IMR-90 (cell line): ENCODE data around the gene HAGHL. TPM values are rescaled to one million over a fixed set of nuclear protein-coding genes. Genes with fewer than 3 reads are reported as not detected.
A peak's percentile ranks its signal among the peaks of the same experiment; 100 is the strongest.

Experiments
- ATAC-seq: fragments of 200-7000 bp; cut with Tn5 transposase; 2 replicates; pipeline ENCODE4 v1.9.1; 2020; ENCODE audit warnings: low read depth, mild to moderate bottlenecking, moderate library complexity
- BruUV-seq: library from RNA; stranded (reverse); fragments of 400-500 nt; replicated peaks from 2 replicates; lab custom pipeline; 2021; lab: Mats Ljungman, UMichigan
- CTCF ChIA-PET: fragments of 300-600 bp; formaldehyde crosslinking; extraction: SDS; loops from one replicate; lab custom pipeline; 2021; ENCODE audit warnings: antibody characterized with exemption; lab: Yijun Ruan, JAX
- POLR2A ChIA-PET: fragments of 300-600 bp; sonication (Branson Sonifier 250); formaldehyde crosslinking; loops from one replicate; lab custom pipeline; 2022; ENCODE audit warnings: antibody characterized with exemption; ENCODE audit not compliant: unreplicated experiment; lab: Charles Lee
- DNase-seq: peaks from one replicate; pipeline ENCODE4 v3.0.0; 2013
- H2AFZ ChIP-seq: replicated peaks from 2 replicates; pipeline ENCODE3; 2013; ENCODE audit warnings: low read length, mild to moderate bottlenecking; ENCODE audit not compliant: poor library complexity
- H2AK5ac ChIP-seq: 2 replicates; pipeline ENCODE4 v1.6.1; 2013; ENCODE audit warnings: low read depth, low read length, inconsistent platforms
- H2AK9ac ChIP-seq: replicated peaks from 2 replicates; pipeline ENCODE3; 2013; ENCODE audit warnings: mild to moderate bottlenecking, low read depth, low read length, moderate library complexity; ENCODE audit not compliant: poor library complexity
- H2BK120ac ChIP-seq: 2 replicates; pipeline ENCODE4 v1.6.1; 2013; ENCODE audit warnings: low read depth, low read length, inconsistent platforms
- H2BK15ac ChIP-seq: 3 replicates; pipeline ENCODE4 v1.6.1; 2013; ENCODE audit warnings: low read depth, low read length, inconsistent platforms
- H2BK20ac ChIP-seq: 2 replicates; pipeline ENCODE4 v1.6.1; 2013; ENCODE audit warnings: low read depth, mild to moderate bottlenecking, inconsistent platforms, low read length, moderate library complexity
- H2BK5ac ChIP-seq: 2 replicates; pipeline ENCODE4 v1.6.1; 2013; ENCODE audit warnings: mild to moderate bottlenecking, low read depth, low read length, inconsistent platforms; ENCODE audit not compliant: poor library complexity, severe bottlenecking
- H3K14ac ChIP-seq: replicated peaks from 2 replicates; pipeline ENCODE4 v1.6.1; 2013; ENCODE audit warnings: low read depth, low read length, inconsistent platforms
- H3K18ac ChIP-seq: 2 replicates; pipeline ENCODE4 v1.6.1; 2013; ENCODE audit warnings: low read depth, low read length, control low read depth
- H3K23ac ChIP-seq: 2 replicates; pipeline ENCODE4 v1.6.1; 2013; ENCODE audit warnings: low read depth, low read length, inconsistent platforms
- H3K27ac ChIP-seq: 2 replicates; pipeline ENCODE4 v1.5.1; 2013; ENCODE audit warnings: mild to moderate bottlenecking, control low read depth, low read length; ENCODE audit not compliant: insufficient read depth
- H3K27me3 ChIP-seq: 2 replicates; pipeline ENCODE4 v1.6.1; 2013; ENCODE audit warnings: low read length; ENCODE audit not compliant: control insufficient read depth, insufficient read depth
- H3K36me3 ChIP-seq: 2 replicates; pipeline ENCODE4 v1.6.1; 2013; ENCODE audit warnings: low read length, mixed read lengths; ENCODE audit not compliant: control insufficient read depth, insufficient read depth
- H3K4ac ChIP-seq: 2 replicates; pipeline ENCODE4 v1.6.1; 2013; ENCODE audit warnings: low read depth, low read length, inconsistent platforms
- H3K4me1 ChIP-seq: 2 replicates; pipeline ENCODE4 v1.6.1; 2013; ENCODE audit warnings: low read length, mixed read lengths; ENCODE audit not compliant: control insufficient read depth, insufficient read depth
- H3K4me2 ChIP-seq: 2 replicates; pipeline ENCODE4 v1.6.1; 2013; ENCODE audit warnings: low read depth, mild to moderate bottlenecking, control low read depth, low read length, moderate library complexity
- H3K4me3 ChIP-seq: 2 replicates; pipeline ENCODE4 v1.5.1; 2013; ENCODE audit warnings: low read depth, mild to moderate bottlenecking, control low read depth, low read length, moderate library complexity; ENCODE audit not compliant: insufficient read depth
- H3K56ac ChIP-seq: 2 replicates; pipeline ENCODE4 v1.6.1; 2013; ENCODE audit warnings: low read length, inconsistent platforms; ENCODE audit not compliant: insufficient read depth; ENCODE audit errors: extremely low read depth
- H3K79me1 ChIP-seq, 2 experiments: 2 replicates each; pipeline ENCODE4 v1.6.1; 2013; ENCODE audit warnings: low read length in 2 of 2, inconsistent platforms in 1 of 2, low read depth in 1 of 2
- H3K9ac ChIP-seq: 2 replicates; pipeline ENCODE4 v1.6.1; 2013; ENCODE audit warnings: low read depth, low read length, control low read depth
- H3K9me1 ChIP-seq: 2 replicates; pipeline ENCODE4 v1.6.1; 2013; ENCODE audit warnings: low read length, inconsistent platforms; ENCODE audit not compliant: insufficient read depth
- H3K9me3 ChIP-seq: 2 replicates; pipeline ENCODE4 v1.6.1; 2013; ENCODE audit warnings: low read length; ENCODE audit not compliant: control insufficient read depth, insufficient read depth
- H4K20me1 ChIP-seq: 2 replicates; pipeline ENCODE4 v1.6.1; 2013; ENCODE audit warnings: low read length, inconsistent platforms; ENCODE audit not compliant: insufficient read depth
- H4K5ac ChIP-seq: 2 replicates; pipeline ENCODE4 v1.6.1; 2013; ENCODE audit warnings: mild to moderate bottlenecking, low read depth, low read length, control low read depth
- H4K8ac ChIP-seq, 2 experiments: 2 replicates each; pipeline ENCODE4 v1.6.1; 2013; ENCODE audit warnings: low read depth in 2 of 2, low read length in 2 of 2, control low read depth in 1 of 2, inconsistent platforms in 1 of 2
- H4K91ac ChIP-seq: 2 replicates; pipeline ENCODE4 v1.6.1; 2013; ENCODE audit warnings: low read depth, low read length, inconsistent platforms; ENCODE audit not compliant: insufficient read depth
- BHLHE40 ChIP-seq: fragments of 150-350 bp; IDR thresholded peaks from 2 replicates; pipeline ENCODE4 v1.6.1; 2016; ENCODE audit warnings: mild to moderate bottlenecking, low read depth, low read length
- CHD1 ChIP-seq: IDR thresholded peaks from 2 replicates; pipeline ENCODE4 v1.6.1; 2012; ENCODE audit warnings: low read depth, low read length, improper control_type of control experiment
- FOS ChIP-seq: fragments of 150-350 bp; IDR thresholded peaks from 2 replicates; pipeline ENCODE4 v1.6.1; 2016; ENCODE audit warnings: low read depth, low read length
- MXI1 ChIP-seq: IDR thresholded peaks from 2 replicates; pipeline ENCODE4 v1.6.1; 2012; ENCODE audit warnings: low read depth, mild to moderate bottlenecking, low read length, moderate library complexity, borderline replicate concordance
- NFE2L2 ChIP-seq: fragments of 150-350 bp; IDR thresholded peaks from 2 replicates; pipeline ENCODE4 v1.6.1; 2016; ENCODE audit warnings: low read depth, mild to moderate bottlenecking, low read length
- RFX5 ChIP-seq: IDR thresholded peaks from 2 replicates; pipeline ENCODE4 v1.8.0; 2012; ENCODE audit warnings: low read depth, mild to moderate bottlenecking, low read length, moderate library complexity
- SMC3 ChIP-seq: fragments of 150-350 bp; IDR thresholded peaks from 2 replicates; pipeline ENCODE4 v1.6.1; 2016; ENCODE audit warnings: low read depth, mild to moderate bottlenecking, antibody characterized with exemption, low read length, moderate library complexity
- WGBS, 2 experiments: methylation state at CpG; one replicate each; pipeline versions ENCODE4 v1.1.5 to v1.1.7; 2013; ENCODE audit warnings: missing lambda C conversion rate in 2 of 2; ENCODE audit not compliant: insufficient read length in 1 of 2; ENCODE audit errors: extremely low coverage in 2 of 2; 5-methylcytosine and 5-hydroxymethylcytosine counted together
- dilution Hi-C: fragments of 300-500 bp; cut with HindIII; formaldehyde crosslinking; loops from one replicate; pipeline ENCODE4 v1.14.3; 2018; ENCODE audit warnings: low sequenced_read_pairs; ENCODE audit not compliant: unreplicated experiment
- in situ Hi-C: fragments of 300-500 bp; cut with MboI; formaldehyde crosslinking; loops from 3 replicates; pipeline ENCODE4 v1.14.3; 2019; ENCODE audit warnings: low sequenced_read_pairs, inconsistent platforms, mixed read lengths
- intact Hi-C: fragments of 100-400 bp; cut with micrococcal nuclease; formaldehyde crosslinking; loops from 2 replicates; pipeline ENCODE4 v1.10.0; 2022
- polyA plus RNA-seq, 3 experiments: library from polyadenylated mRNA; depleted of rRNA; stranded (reverse); fragments of >200 nt; gene quantifications; 2 replicates each; pipeline ENCODE4 v1.2.3, GENCODE V29; 2012; ENCODE audit warnings: low replicate concordance in 1 of 3
- total RNA-seq: library from RNA; depleted of rRNA; stranded (reverse); fragments of >200 nt; gene quantifications from 2 replicates; pipeline ENCODE4 v1.2.3, GENCODE V29; 2012
- TF ChIP-seq, protein P1 (sequence below): fragments of 150-350 bp; IDR thresholded peaks from 2 replicates; pipeline ENCODE4 v1.6.1; 2016; ENCODE audit warnings: low read depth, mild to moderate bottlenecking, low read length, moderate library complexity, borderline replicate concordance

Gene HAGHL
- total and polyA plus RNA-seq, 2 of the 4 experiments (the other 2 are of a cell fraction) = 3.0 to 12.5 TPM

GRCh38 chr16:709566-710499 is 17.1 kb upstream of the HAGHL start:
- no peak overlapping the region for H3K18ac ChIP-seq
- no peaks in the 10 kb centered on the region for H3K9me3 ChIP-seq
- H3K36me3 ChIP-seq = no peaks in the 10 kb centered on the region
- H3K4me2 ChIP-seq = peak overlapping the region; percentile 11; the same call in 1 of the 2 replicates
- no peak overlapping the region for H2BK120ac ChIP-seq
- H2BK20ac ChIP-seq = no peak overlapping the region
- POLR2A ChIA-PET = interaction anchor here (0.6 kb wide), 1 partner anchor 10 kb away, joined by 4 read pairs; no protein-coding TSS in a partner anchor
- no peaks in the 10 kb centered on the region for H3K9me1 ChIP-seq
- no peak for TF ChIP-seq SMC3
- TF ChIP-seq BHLHE40 = 0 out of 2 replicates have a peak, but pooled peaks have one; percentile 28
- TF ChIP-seq, protein P1, sequence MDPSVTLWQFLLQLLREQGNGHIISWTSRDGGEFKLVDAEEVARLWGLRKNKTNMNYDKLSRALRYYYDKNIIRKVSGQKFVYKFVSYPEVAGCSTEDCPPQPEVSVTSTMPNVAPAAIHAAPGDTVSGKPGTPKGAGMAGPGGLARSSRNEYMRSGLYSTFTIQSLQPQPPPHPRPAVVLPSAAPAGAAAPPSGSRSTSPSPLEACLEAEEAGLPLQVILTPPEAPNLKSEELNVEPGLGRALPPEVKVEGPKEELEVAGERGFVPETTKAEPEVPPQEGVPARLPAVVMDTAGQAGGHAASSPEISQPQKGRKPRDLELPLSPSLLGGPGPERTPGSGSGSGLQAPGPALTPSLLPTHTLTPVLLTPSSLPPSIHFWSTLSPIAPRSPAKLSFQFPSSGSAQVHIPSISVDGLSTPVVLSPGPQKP = no peak
- peak; percentile 69 for TF ChIP-seq FOS
- peak; percentile 57; the same call in 1 of the 2 replicates for TF ChIP-seq NFE2L2
- TF ChIP-seq MXI1 = peak; percentile 100
- TF ChIP-seq RFX5 = no peak
- no peak for TF ChIP-seq CHD1
- no peak overlapping the region for H4K5ac ChIP-seq
- no peak overlapping the region for H3K14ac ChIP-seq
- dilution Hi-C loops (no loop called here), in situ Hi-C loops (loop anchor here (5.0 to 25.0 kb wide), 2 partner anchors 77 to 352 kb away; partner anchors contain the start of genes CHTF18, RPUSD1 and SSTR5), intact Hi-C loops (loop anchor here (5.0 kb wide), 1 partner anchor 272 kb away; the partner anchor contains the start of gene SOX8)
- no peak overlapping the region for H4K8ac ChIP-seq
- 7% methylated on average over 6 of the region's 30 CpGs; no CpG with 5 or more reads in 1 of the 2 experiments for WGBS, 2 experiments
- H4K20me1 ChIP-seq = peaks cover 14% of the 10 kb centered on the region; the same call in 1 of the 2 replicates
- H2AK9ac ChIP-seq = no peak overlapping the region
- peaks cover 26% of the 10 kb centered on the region for H3K27me3 ChIP-seq
- H2AFZ ChIP-seq = peak overlapping the region; percentile 40
- H3K4me3 ChIP-seq = no peak overlapping the region
- no peaks in the 10 kb centered on the region for H3K79me1 ChIP-seq
- ATAC-seq = peak; percentile 25
- H3K23ac ChIP-seq = no peak overlapping the region
- H2AK5ac ChIP-seq = no peak overlapping the region
- H3K4ac ChIP-seq = no peak overlapping the region
- no peak overlapping the region for H2BK5ac ChIP-seq
- CTCF ChIA-PET = no interaction called here
- H3K9ac ChIP-seq = no peak overlapping the region
- H2BK15ac ChIP-seq = no peak overlapping the region
- no peak overlapping the region for H4K91ac ChIP-seq
- H3K4me1 ChIP-seq = peaks cover 8% of the 10 kb centered on the region; the same call in 1 of the 2 replicates
- H3K56ac ChIP-seq = no peak overlapping the region
- peak; percentile 88 for DNase-seq
- no TSS peak for BruUV-seq
- no peak overlapping the region for H3K27ac ChIP-seq
